HL-60/S4 treated with retinoic acid at 250 ng/mL for 4 days and 3 days (cell line): ENCODE results near the gene EEIG1.
"Not testable (repeated sequence)": the region's sequence is repeated elsewhere in the genome, so short reads cannot be mapped to it uniquely, and the experiment has no call there.

Experiments
- in situ Hi-C: fragments of 300-500 bp; cut with MboI; formaldehyde crosslinking; loops from 2 replicates; pipeline ENCODE4 v1.7.0; 2022; ENCODE audit warnings: low sequenced_read_pairs

Gene EEIG1

GRCh38 chr9:127980706-127981558, at the start of gene EEIG1:
EEIG1 (minus strand) TSS chr9:127980989; CDS start chr9:127980137, 852 bp downstream.
- in situ Hi-C loops, result no loop called here

- in situ Hi-C loops, result no loop called here
Observed at GRCh38 chr9:128027705-128028104, 46.9 kb upstream of the EEIG1 start.

GRCh38 chr9:128026773-128027541, 46.2 kb upstream of the EEIG1 start:
- in situ Hi-C loops, result no loop called here

- in situ Hi-C loops, result no loop called here
Observed at GRCh38 chr9:128026255-128026772, 45.5 kb upstream of the EEIG1 start.

GRCh38 chr9:128025736-128026135, 44.9 kb upstream of the EEIG1 start:
- in situ Hi-C loops, result no loop called here

- in situ Hi-C loops, result no loop called here
Observed at GRCh38 chr9:128024761-128025308, 44.0 kb upstream of the EEIG1 start.

- in situ Hi-C loops, result not testable (repeated sequence)
Observed at GRCh38 chr9:128023671-128024070, 42.9 kb upstream of the EEIG1 start.

- in situ Hi-C loops, result no loop called here
Observed at GRCh38 chr9:128022886-128023285, 42.1 kb upstream of the EEIG1 start.

- in situ Hi-C loops, result no loop called here
Observed at GRCh38 chr9:128021098-128021497, 40.3 kb upstream of the EEIG1 start.

- in situ Hi-C loops, result no loop called here
Observed at GRCh38 chr9:128020692-128021091, 39.9 kb upstream of the EEIG1 start.

GRCh38 chr9:128015696-128016095, 34.9 kb upstream of the EEIG1 start:
- in situ Hi-C loops, result no loop called here

GRCh38 chr9:128011071-128011817, 30.5 kb upstream of the EEIG1 start:
- in situ Hi-C loops, result no loop called here

GRCh38 chr9:128009639-128010038, 28.9 kb upstream of the EEIG1 start:
- in situ Hi-C loops, result no loop called here

GRCh38 chr9:128008171-128008570, 27.4 kb upstream of the EEIG1 start:
- in situ Hi-C loops, result no loop called here

GRCh38 chr9:128007566-128008138, 26.9 kb upstream of the EEIG1 start:
- in situ Hi-C loops, result no loop called here

- in situ Hi-C loops, result no loop called here
Observed at GRCh38 chr9:128006332-128006996, 25.7 kb upstream of the EEIG1 start.

- in situ Hi-C loops, result no loop called here
Observed at GRCh38 chr9:128005923-128006322, 25.1 kb upstream of the EEIG1 start.

GRCh38 chr9:128003966-128004604, 23.3 kb upstream of the EEIG1 start:
- in situ Hi-C loops, result no loop called here

- in situ Hi-C loops, result no loop called here
Observed at GRCh38 chr9:128002959-128003358, 22.2 kb upstream of the EEIG1 start.
